Measurements from ENCODE around the gene ATXN1. TPM values are rescaled to one million over a fixed set of nuclear protein-coding genes. Genes with fewer than 3 reads are reported as not detected.

The ATXN1 gene
- total and polyA plus RNA-seq, 2 of the 13 experiments (the other 11 are each of a cell fraction or from before 2014, with no cell fraction given) = 20.7 to 39.5 TPM

GRCh38 chr6:16762268-16762549 lies 949 bp upstream of the ATXN1 start (continued):
- TF ChIP-seq RBM39 (IDR thresholded peaks at IDR 0.05; ENCODE audit: low read depth, low read length, poor library complexity, severe bottlenecking) = no peak
- TF ChIP-seq ZNF501 (CRISPR knock-in tag; IDR thresholded peaks at IDR 0.05) = peak; percentile 57; the same call in 1 of the 2 replicates

- Histone ChIP-seq H3K4me2 (ENCODE audit: low read depth, low read length) (peak overlapping the region; percentile 95), H4K20me1 (ENCODE audit: insufficient read depth, low read length) (peaks cover 14% of the 10 kb centered on the region; the same call in 1 of the 2 replicates), H3K79me2 (ENCODE audit: insufficient read depth, low read length) (peaks cover 37% of the 10 kb centered on the region), H3K4me3 (replicated peaks in 1 of 3; ENCODE audit: insufficient read depth in 1 of 3, low read depth in 2 of 3, low read length in 3 of 3) (peak overlapping the region; percentile 92 to 98 (median 93)), H3K27me3 (ENCODE audit: control insufficient read depth in 1 of 2, insufficient read depth in 2 of 2, low read length in 2 of 2) (no peaks in the 10 kb centered on the region; a peak in 1 of 5 replicates), H3K9me3 (ENCODE audit: low read length) (no peaks in the 10 kb centered on the region), H3K4me1 (ENCODE audit: insufficient read depth, low read length) (peaks cover 45% of the 10 kb centered on the region), H3K27ac (ENCODE audit: extremely low read length, insufficient read depth, low read length) (peak overlapping the region; percentile 87), H2AFZ (ENCODE audit: low read length) (no peak overlapping the region), H3K9ac (ENCODE audit: insufficient read depth, low read depth, low read length) (peak overlapping the region; percentile 90), H3K36me3 (replicated peaks in 1 of 2; ENCODE audit: control insufficient read depth in 1 of 2, insufficient read depth in 2 of 2, low read length in 2 of 2) (no peaks in the 10 kb centered on the region; a peak in 2 of 5 replicates)
- BruUV-seq (replicated peaks) = no TSS peak
- FAIRE-seq (no peak), ATAC-seq (peak; percentile 80), DNase-seq (ENCODE audit: low spot score) (peak; percentile 92)
- CTCF ChIA-PET (ENCODE audit: low intra/inter-chr PET ratio, low total read pairs) = interaction anchor here (0.6 to 0.8 kb wide), 2 partner anchors 149 to 247 kb away, joined by 3 to 4 read pairs; no protein-coding TSS in a partner anchor
- intact Hi-C loops (cut with micrococcal nuclease; ENCODE audit: unreplicated experiment) (loop anchor here (1.0 to 10.0 kb wide), 7 partner anchors 32 to 429 kb away; no protein-coding TSS in a partner anchor), in situ Hi-C loops (cut with HindIII; ENCODE audit: extremely low pct_ligation_motif_present, low pct_unique_long_range_greater_than_20kb) (loop anchor here (5.0 kb wide), 3 partner anchors 179 to 429 kb away; no protein-coding TSS in a partner anchor)
- WGBS (ENCODE audit: low lambda C conversion rate) = under 1% methylated on average over 44 of the region's 71 CpGs
- POLR2A ChIA-PET = interaction anchor here (0.6 to 2.6 kb wide), 27 partner anchors 10 to 250 kb away, joined by 3 to 23 read pairs (median 4); no protein-coding TSS in a partner anchor
- TF ChIP-seq ZBTB14 (CRISPR knock-in tag; IDR thresholded peaks at IDR 0.05) (0 out of 2 replicates have a peak, but pooled peaks have one; percentile 19), KLF16 (CRISPR knock-in tag; IDR thresholded peaks at IDR 0.05) (peak in 1 of 2 experiments; percentile 68; a peak in 1 of 4 replicates), ZNF749 (CRISPR knock-in tag; IDR thresholded peaks at IDR 0.05; ENCODE audit: borderline replicate concordance) (peak; percentile 77; the same call in 1 of the 2 replicates), ZNF891 (CRISPR knock-in tag; IDR thresholded peaks at IDR 0.05) (peak; percentile 71; the same call in 1 of the 2 replicates), ZNF331 (CRISPR knock-in tag; IDR thresholded peaks at IDR 0.05) (peak; percentile 54), KAT7 (CRISPR knock-in tag; IDR thresholded peaks at IDR 0.05; ENCODE audit: borderline replicate concordance) (peak; percentile 76; the same call in 1 of the 2 replicates), RBFOX2 (IDR thresholded peaks at IDR 0.05; ENCODE audit: low read depth, low read length) (peak; percentile 87), MAFK (conservative IDR thresholded peaks at IDR 0.05 in 1 of 2, IDR thresholded peaks at IDR 0.05 in 1 of 2; ENCODE audit: low read length in 2 of 2) (no peak), HMG20B (CRISPR knock-in tag; conservative IDR thresholded peaks at IDR 0.05) (peak; percentile 44), TIGD3 (CRISPR knock-in tag; IDR thresholded peaks at IDR 0.05; ENCODE audit: borderline replicate concordance) (no peak), PRPF4 (IDR thresholded peaks at IDR 0.05; ENCODE audit: low read depth, low read length, poor library complexity, severe bottlenecking) (peak; percentile 91), RAD21 (CRISPR knock-in tag; IDR thresholded peaks at IDR 0.05) (peak; percentile 93), POLR2A (IDR thresholded peaks at IDR 0.05; ENCODE audit: insufficient read depth in 1 of 2, low read depth in 2 of 2, low read length in 2 of 2) (peak in 1 of 2 experiments; percentile 60), ZNF790 (CRISPR knock-in tag; IDR thresholded peaks at IDR 0.05; ENCODE audit: borderline replicate concordance) (peak; percentile 72; the same call in 1 of the 2 replicates)
- TF ChIP-seq, protein P1, sequence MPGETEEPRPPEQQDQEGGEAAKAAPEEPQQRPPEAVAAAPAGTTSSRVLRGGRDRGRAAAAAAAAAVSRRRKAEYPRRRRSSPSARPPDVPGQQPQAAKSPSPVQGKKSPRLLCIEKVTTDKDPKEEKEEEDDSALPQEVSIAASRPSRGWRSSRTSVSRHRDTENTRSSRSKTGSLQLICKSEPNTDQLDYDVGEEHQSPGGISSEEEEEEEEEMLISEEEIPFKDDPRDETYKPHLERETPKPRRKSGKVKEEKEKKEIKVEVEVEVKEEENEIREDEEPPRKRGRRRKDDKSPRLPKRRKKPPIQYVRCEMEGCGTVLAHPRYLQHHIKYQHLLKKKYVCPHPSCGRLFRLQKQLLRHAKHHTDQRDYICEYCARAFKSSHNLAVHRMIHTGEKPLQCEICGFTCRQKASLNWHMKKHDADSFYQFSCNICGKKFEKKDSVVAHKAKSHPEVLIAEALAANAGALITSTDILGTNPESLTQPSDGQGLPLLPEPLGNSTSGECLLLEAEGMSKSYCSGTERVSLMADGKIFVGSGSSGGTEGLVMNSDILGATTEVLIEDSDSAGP (CRISPR knock-in tag; IDR thresholded peaks at IDR 0.05; ENCODE audit: borderline replicate concordance) = peak; percentile 61; the same call in 1 of the 2 replicates
These were observed 409 bp upstream of the ATXN1 start for GRCh38 chr6:16761471-16762267.
